Ovary (tissue), 9 donors: ENCODE results near the gene FIG4. TPM values are rescaled to one million over a fixed set of nuclear protein-coding genes. Genes with fewer than 3 reads are reported as not detected.
A peak's percentile ranks its signal among the peaks of the same experiment; 100 is the strongest.
"Not testable (repeated sequence)": the region's sequence is repeated elsewhere in the genome, so short reads cannot be mapped to it uniquely, and the experiment has no call there.

ENCODE experiments used
- DNase-seq, 5 donors: peaks; one replicate each; pipeline ENCODE4 v3.0.0-alpha.2; 2019 to 2020
- H3K27ac ChIP-seq, 2 donors: fragments of 200-600 bp; one replicate each; pipeline versions ENCODE4 v1.5.1 to v1.8.0; 2019 to 2022
- H3K27me3 ChIP-seq: fragments of 200-600 bp; one replicate; pipeline ENCODE4 v1.8.0; 2022
- H3K36me3 ChIP-seq: fragments of 200-600 bp; sonication (generic); one replicate; pipeline ENCODE4 v1.5.1; 2019
- H3K4me1 ChIP-seq: one replicate; pipeline ENCODE4 v1.8.1; 2013; ENCODE audit warnings: mild to moderate bottlenecking, moderate library complexity; ENCODE audit not compliant: insufficient read depth
- H3K4me3 ChIP-seq: fragments of 200-600 bp; sonication (generic); one replicate; pipeline ENCODE4 v1.5.1; 2017
- H3K9me3 ChIP-seq, 2 donors: fragments of 200-600 bp in 1 of 2; sonication (generic) in 1 of 2; one replicate each; pipeline versions ENCODE4 v1.5.1 to v1.8.1; 2013 to 2019; ENCODE audit warnings: mild to moderate bottlenecking in 1 of 2, moderate library complexity in 1 of 2
- CTCF ChIP-seq, 3 donors: fragments of 450-650 bp in 2 of 3; fragments of 200-600 bp in 1 of 3; IDR thresholded peaks; one replicate each; pipeline versions ENCODE4 v1.5.1 to v1.8.0; 2016 to 2022; ENCODE audit warnings: antibody characterized with exemption in 3 of 3, mild to moderate bottlenecking in 1 of 3
- EP300 ChIP-seq: sonication (generic); formaldehyde crosslinking; IDR thresholded peaks from one replicate; pipeline ENCODE4 v1.6.1; 2017; ENCODE audit warnings: antibody characterized with exemption
- POLR2A ChIP-seq: fragments of 450-650 bp; IDR thresholded peaks from one replicate; pipeline ENCODE4 v1.6.1; 2017; ENCODE audit warnings: antibody characterized with exemption, mild to moderate bottlenecking, moderate library complexity
- WGBS, 3 donors: extraction: QIAGEN DNeasy Blood & Tissue Kit in 1 of 3; methylation state at CpG; one replicate each; pipeline versions ENCODE4 v1.1.5 to v1.1.7; 2013 to 2017; 5-methylcytosine and 5-hydroxymethylcytosine counted together
- intact Hi-C, 4 donors: fragments of 100-400 bp; cut with DNase I; formaldehyde crosslinking; loops; one replicate each; pipeline versions ENCODE4 v1.11.0 to v1.15.1; 2022 to 2023
- polyA plus RNA-seq, 2 donors: library from polyadenylated mRNA; stranded (reverse); fragments of 200-250 nt in 1 of 2; fragments of 350-450 nt in 1 of 2; fragmentation: Illumina TruSeq in 1 of 2; extraction: RNeasy Lipid Tissue Mini Kit (QIAGEN cat#74804) in 1 of 2; gene quantifications; one replicate each; pipeline ENCODE4 v1.2.3, GENCODE V29; 2013 to 2014
- total RNA-seq, 7 donors: library from RNA; depleted of rRNA in 2 of 7; stranded (reverse); fragments of >200 nt in 2 of 7; fragmentation: NEBNext Ultra II Directional in 3 of 7; extraction: Animal tissue kit (Norgen Biotek cat#: 25700) in 3 of 7; gene quantifications; one replicate each; pipeline versions ENCODE4 v1.1.0 to v1.2.4, GENCODE V29; 2016 to 2023
- donor health status: DM: no; HTN: no; CAD: no; lungs with moderate emphysema.
- donor health status: DM: no; HTN: no; CAD: no.
- donor health status: Bipolar disorder and iron deficiency.
- donor health status: DM: yes; HTN: yes; CAD: no.
- donor health status: DM: no; HTN: no; CAD: no.
- donor health status: DM: yes; HTN: yes; CAD: no.

FIG4 gene
- total and polyA plus RNA-seq, 9 donors, result 7.4 to 17.5 (median 13.3) TPM

GRCh38 chr6:109865968-109866367 is 174.9 kb downstream of the FIG4 start:
- intact Hi-C loops, result no loop called here
- DNase-seq, result no peak
- H3K4me1 ChIP-seq, result peaks cover 13% of the 10 kb centered on the region
- H3K27ac ChIP-seq, result no peak overlapping the region
- 61 to 89% (median 65%) methylated on average over 4 of the region's 4 CpGs for WGBS, 3 donors
- no peaks in the 10 kb centered on the region for H3K9me3 ChIP-seq
- no peaks in the 10 kb centered on the region for H3K27me3 ChIP-seq
- H3K4me3 ChIP-seq, result no peak overlapping the region
- no peak for TF ChIP-seq EP300
- no peak for TF ChIP-seq POLR2A
- TF ChIP-seq CTCF (IDR thresholded peaks at IDR 0.05), result no peak
- H3K36me3 ChIP-seq, result no peaks in the 10 kb centered on the region

- TF ChIP-seq CTCF (IDR thresholded peaks at IDR 0.05), result no peak
- DNase-seq, result peak; percentile 51 to 83 (median 76)
- no peak overlapping the region for H3K4me3 ChIP-seq
- no peaks in the 10 kb centered on the region for H3K36me3 ChIP-seq
- WGBS, 3 donors, result 26 to 27% (median 27%) methylated on average over 7 of the region's 7 CpGs
- peak overlapping the region in 1 of 2 donors; percentile 81 for H3K27ac ChIP-seq
- no peaks in the 10 kb centered on the region for H3K27me3 ChIP-seq
- no peaks in the 10 kb centered on the region for H3K9me3 ChIP-seq
- intact Hi-C loops, result no loop called here
- peaks cover 13% of the 10 kb centered on the region for H3K4me1 ChIP-seq
Observed at GRCh38 chr6:109867009-109867969, 176.2 kb downstream of the FIG4 start.

- 0 to 6% (median 5%) methylated on average over 2 of the region's 2 CpGs for WGBS, 3 donors
- Histone ChIP-seq H3K27ac (peak overlapping the region in 1 of 2 donors; percentile 81), H3K9me3 (no peaks in the 10 kb centered on the region), H3K27me3 (no peaks in the 10 kb centered on the region), H3K4me1 (peaks cover 17% of the 10 kb centered on the region), H3K4me3 (no peak overlapping the region), H3K36me3 (no peaks in the 10 kb centered on the region)
- peak in 3 of 5 donors; percentile 38 to 46 (median 41) for DNase-seq
- intact Hi-C loops, result no loop called here
- TF ChIP-seq EP300, result no peak
- no peak for TF ChIP-seq CTCF (IDR thresholded peaks at IDR 0.05)
- TF ChIP-seq POLR2A, result no peak
Observed at GRCh38 chr6:109867970-109868358, 176.9 kb downstream of the FIG4 start.

GRCh38 chr6:109869398-109870088 is 178.4 kb downstream of the FIG4 start:
- H3K9me3 ChIP-seq, H3K27me3 ChIP-seq, intact Hi-C loops, H3K36me3 ChIP-seq, H3K4me3 ChIP-seq: not testable (repeated sequence)
- peak; percentile 60 to 80 (median 73) for DNase-seq
- Histone ChIP-seq H3K4me1 (peaks cover 19% of the 10 kb centered on the region), H3K27ac (peak overlapping the region in 1 of 2 donors; percentile 42)
- 42 to 56% (median 51%) methylated on average over 5 of the region's 5 CpGs for WGBS, 3 donors

GRCh38 chr6:109870089-109870410 is 179.0 kb downstream of the FIG4 start:
- DNase-seq, result no peak
- TF ChIP-seq EP300 (no peak), CTCF (IDR thresholded peaks at IDR 0.05) (no peak), POLR2A (no peak)
- 23 to 36% (median 34%) methylated on average over 5 of the region's 5 CpGs for WGBS, 3 donors
- no peaks in the 10 kb centered on the region for H3K9me3 ChIP-seq
- intact Hi-C loops, result no loop called here
- H3K27ac ChIP-seq, result peak overlapping the region in 1 of 2 donors; percentile 42
- no peaks in the 10 kb centered on the region for H3K27me3 ChIP-seq
- H3K4me3 ChIP-seq, result no peak overlapping the region
- no peaks in the 10 kb centered on the region for H3K36me3 ChIP-seq
- H3K4me1 ChIP-seq, result peaks cover 19% of the 10 kb centered on the region
